ENCODE results near the gene IL18RAP. TPM values are rescaled to one million over a fixed set of nuclear protein-coding genes. Genes with fewer than 3 reads are reported as not detected.

IL18RAP gene
- total RNA-seq, 3 donors from 2014 or later: 0.90 to 1.3 (median 1.2) TPM

DNA sequence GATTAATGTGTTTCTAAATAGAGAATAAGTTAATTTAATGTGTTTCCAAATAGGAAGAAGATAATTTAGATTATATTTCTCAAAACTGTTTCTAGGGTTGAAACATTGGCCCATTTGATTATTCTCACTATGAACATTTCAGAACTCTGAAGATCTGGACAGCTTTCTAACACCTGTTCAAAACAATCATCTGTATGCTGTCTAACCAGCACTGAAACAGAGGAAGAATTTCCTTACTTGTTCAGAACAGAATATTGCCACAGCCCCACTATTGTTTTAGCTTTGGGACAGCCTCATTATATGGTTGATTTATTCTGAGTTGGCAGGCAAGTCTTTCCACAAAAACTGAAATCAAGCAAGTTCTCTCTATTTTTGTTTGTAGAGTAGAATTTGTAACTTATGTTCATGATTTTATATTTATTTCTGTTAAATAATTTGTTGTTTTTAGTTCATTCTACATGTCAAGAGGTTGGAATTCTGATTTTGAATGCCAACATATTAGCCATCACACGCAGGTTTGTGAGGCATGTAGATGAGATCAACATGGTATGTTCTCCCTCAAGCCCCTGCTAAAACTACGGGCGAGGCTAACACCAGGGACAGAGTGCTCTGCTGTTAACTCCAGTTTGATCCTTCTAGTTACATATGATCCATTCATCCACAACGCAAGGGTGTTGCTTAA lies 11.2 kb downstream of the IL18RAP start:
- Histone ChIP-seq H3K36me3 (ENCODE audit: low read depth) (no peaks in the 10 kb centered on the region), H3K9me3 (no peaks in the 10 kb centered on the region), H3K4me1 (ENCODE audit: low read depth) (no peaks in the 10 kb centered on the region), H3K4me3 (no peak overlapping the region)
- DNase-seq (no peak), ATAC-seq (no peak)
- TF ChIP-seq, protein P1, sequence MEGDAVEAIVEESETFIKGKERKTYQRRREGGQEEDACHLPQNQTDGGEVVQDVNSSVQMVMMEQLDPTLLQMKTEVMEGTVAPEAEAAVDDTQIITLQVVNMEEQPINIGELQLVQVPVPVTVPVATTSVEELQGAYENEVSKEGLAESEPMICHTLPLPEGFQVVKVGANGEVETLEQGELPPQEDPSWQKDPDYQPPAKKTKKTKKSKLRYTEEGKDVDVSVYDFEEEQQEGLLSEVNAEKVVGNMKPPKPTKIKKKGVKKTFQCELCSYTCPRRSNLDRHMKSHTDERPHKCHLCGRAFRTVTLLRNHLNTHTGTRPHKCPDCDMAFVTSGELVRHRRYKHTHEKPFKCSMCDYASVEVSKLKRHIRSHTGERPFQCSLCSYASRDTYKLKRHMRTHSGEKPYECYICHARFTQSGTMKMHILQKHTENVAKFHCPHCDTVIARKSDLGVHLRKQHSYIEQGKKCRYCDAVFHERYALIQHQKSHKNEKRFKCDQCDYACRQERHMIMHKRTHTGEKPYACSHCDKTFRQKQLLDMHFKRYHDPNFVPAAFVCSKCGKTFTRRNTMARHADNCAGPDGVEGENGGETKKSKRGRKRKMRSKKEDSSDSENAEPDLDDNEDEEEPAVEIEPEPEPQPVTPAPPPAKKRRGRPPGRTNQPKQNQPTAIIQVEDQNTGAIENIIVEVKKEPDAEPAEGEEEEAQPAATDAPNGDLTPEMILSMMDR (IDR thresholded peaks at IDR 0.05): no peak
- intact Hi-C loops (cut with DNase I, micrococcal nuclease): no loop called here

DNA sequence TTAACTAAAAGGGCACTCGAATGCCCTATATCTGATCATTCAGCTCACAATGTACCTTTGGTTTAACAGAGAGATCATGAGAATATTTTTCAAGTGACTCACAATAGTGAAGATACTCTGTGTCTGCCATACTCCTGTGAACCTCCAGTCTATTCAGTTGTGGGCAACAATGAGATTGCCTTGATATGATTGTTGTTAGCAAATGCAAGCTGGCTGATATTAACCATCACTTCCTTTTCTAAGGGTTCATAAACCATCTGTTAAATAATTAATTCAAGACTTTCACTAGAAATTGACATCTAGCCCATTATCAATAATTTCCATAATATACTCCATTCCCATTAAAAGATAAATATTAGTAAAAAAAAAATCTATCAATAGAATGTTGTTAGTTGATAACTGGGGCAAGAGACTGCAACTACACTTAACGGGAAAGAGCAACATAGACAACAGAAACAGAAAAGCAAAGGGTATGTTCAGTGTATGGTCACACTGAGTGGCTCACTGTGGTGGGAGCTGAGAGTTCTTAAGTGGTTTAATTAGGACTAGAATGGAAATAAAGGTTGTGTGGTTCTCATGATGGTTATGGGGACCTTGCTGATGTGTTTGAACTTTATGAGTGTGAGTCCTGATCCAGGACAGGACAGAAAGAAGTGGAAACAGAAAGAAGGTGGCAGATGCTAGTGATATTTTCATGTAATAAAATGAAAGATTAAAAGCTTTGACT lies 11.9 kb downstream of the IL18RAP start:
- DNase-seq (no peak), ATAC-seq (no peak)
- H3K9me3 ChIP-seq: no peaks in the 10 kb centered on the region
- H3K4me1 ChIP-seq (ENCODE audit: low read depth): no peaks in the 10 kb centered on the region
- TF ChIP-seq, protein P1 (IDR thresholded peaks at IDR 0.05): no peak
- H3K4me3 ChIP-seq: no peak overlapping the region
- intact Hi-C loops (cut with DNase I, micrococcal nuclease): no loop called here
- no peaks in the 10 kb centered on the region for H3K36me3 ChIP-seq (ENCODE audit: low read depth)

DNA sequence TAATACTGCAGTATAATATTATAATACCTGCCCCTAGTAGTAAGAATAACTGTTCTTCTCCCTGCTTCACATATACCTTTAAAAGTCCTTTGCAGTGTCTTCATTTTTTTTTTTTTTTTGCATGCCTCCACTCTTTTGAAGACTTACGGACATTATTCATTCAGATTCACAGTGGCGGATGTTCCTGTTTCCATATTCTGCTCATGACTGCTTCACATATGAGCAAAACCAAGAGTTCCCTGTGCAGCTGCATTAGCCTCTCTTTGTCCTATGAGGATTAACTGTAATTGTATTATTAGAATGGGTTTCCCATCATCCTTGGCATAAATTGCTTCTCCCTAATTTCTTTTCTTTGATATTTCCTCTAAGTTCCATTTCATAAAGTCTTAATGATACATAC lies 12.8 kb downstream of the IL18RAP start:
- no peaks in the 10 kb centered on the region for H3K36me3 ChIP-seq (ENCODE audit: low read depth)
- ATAC-seq (no peak), DNase-seq (no peak)
- TF ChIP-seq, protein P1 (IDR thresholded peaks at IDR 0.05): no peak
- no peaks in the 10 kb centered on the region for H3K9me3 ChIP-seq
- H3K4me3 ChIP-seq: no peak overlapping the region
- intact Hi-C loops (cut with DNase I, micrococcal nuclease): no loop called here
- H3K4me1 ChIP-seq (ENCODE audit: low read depth): no peaks in the 10 kb centered on the region

DNA sequence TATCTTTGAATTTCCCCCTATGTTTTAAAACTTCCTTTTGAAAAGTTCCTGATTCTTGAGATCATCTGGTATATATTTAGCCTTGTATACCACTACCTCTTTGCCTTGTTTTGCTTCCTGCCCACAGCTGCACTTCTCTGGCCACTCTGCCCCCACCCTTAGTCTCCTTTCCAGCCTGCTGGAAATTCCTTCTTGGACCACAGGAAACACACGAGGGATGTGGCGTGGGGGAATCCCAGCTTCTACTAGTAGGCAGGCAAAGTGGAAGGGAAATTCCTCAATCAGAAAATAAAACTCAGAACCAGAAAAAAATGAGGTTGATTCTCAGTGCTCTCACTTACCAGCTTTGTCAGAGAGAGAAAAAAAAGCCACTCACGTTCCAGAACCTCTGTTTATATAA lies 13.4 kb downstream of the IL18RAP start:
- ATAC-seq: peak; percentile 23
- Histone ChIP-seq H3K36me3 (ENCODE audit: low read depth) (no peaks in the 10 kb centered on the region), H3K4me1 (ENCODE audit: low read depth) (no peaks in the 10 kb centered on the region), H3K9me3 (no peaks in the 10 kb centered on the region), H3K4me3 (no peak overlapping the region)
- TF ChIP-seq, protein P1 (IDR thresholded peaks at IDR 0.05): no peak
- no peak for DNase-seq
- intact Hi-C loops (cut with DNase I, micrococcal nuclease): no loop called here

DNA sequence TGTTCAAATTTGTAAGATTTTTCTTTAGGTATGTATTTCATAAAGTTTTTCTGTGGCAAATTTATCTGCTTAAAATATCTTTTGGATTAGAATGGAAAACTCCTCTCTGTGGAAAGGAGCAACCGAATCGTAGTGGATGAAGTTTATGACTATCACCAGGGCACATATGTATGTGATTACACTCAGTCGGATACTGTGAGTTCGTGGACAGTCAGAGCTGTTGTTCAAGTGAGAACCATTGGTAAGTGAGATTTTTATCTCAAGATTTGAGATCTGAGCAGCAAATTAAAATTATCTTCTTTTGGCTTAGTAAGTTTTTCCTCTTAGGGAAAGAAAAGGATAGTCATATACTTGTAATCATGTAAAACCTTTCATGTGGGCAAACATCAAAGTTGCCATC lies 14.2 kb downstream of the IL18RAP start:
- TF ChIP-seq, protein P1 (IDR thresholded peaks at IDR 0.05): no peak
- ATAC-seq (no peak), DNase-seq (no peak)
- no peak overlapping the region for H3K4me3 ChIP-seq
- intact Hi-C loops (cut with DNase I, micrococcal nuclease): no loop called here
- no peaks in the 10 kb centered on the region for H3K4me1 ChIP-seq (ENCODE audit: low read depth)
- no peaks in the 10 kb centered on the region for H3K36me3 ChIP-seq (ENCODE audit: low read depth)
- no peaks in the 10 kb centered on the region for H3K9me3 ChIP-seq
